AG04449 (cell line): ENCODE results near the gene CTPS2.

Experiments
- CTCF ChIA-PET: fragments of 350-600 bp; formaldehyde crosslinking; extraction: SDS; loops from one replicate; lab custom pipeline; 2021; ENCODE audit warnings: antibody characterized with exemption; lab: Yijun Ruan, JAX
- POLR2A ChIA-PET: fragments of 400-600, 350-600 bp; formaldehyde crosslinking; extraction: SDS; loops from one replicate; lab custom pipeline; 2020; ENCODE audit warnings: antibody characterized with exemption, inconsistent platforms; lab: Yijun Ruan, JAX
- DNase-seq: peaks from one replicate; pipeline ENCODE4 v3.0.0-alpha.2; 2010; ENCODE audit warnings: low read depth, low spot score
- H3K4me3 ChIP-seq: 2 replicates; pipeline ENCODE4 v1.5.1; 2011; ENCODE audit warnings: low read depth, mild to moderate bottlenecking, control low read depth, low read length
- TF ChIP-seq, protein P1 (sequence below): IDR thresholded peaks from one replicate; pipeline ENCODE4 v1.5.1; 2011; ENCODE audit warnings: mild to moderate bottlenecking, moderate library complexity, low read length, control low read depth, inconsistent platforms; ENCODE audit not compliant: insufficient read depth; ENCODE audit errors: missing control alignments

Gene CTPS2

GRCh38 chrX:16683007-16683664 lies 29.3 kb downstream of the CTPS2 start:
- CTCF ChIA-PET: interaction anchor here (0.6 kb wide), 1 partner anchor 245 kb away, joined by 3 read pairs; no protein-coding TSS in a partner anchor
- H3K4me3 ChIP-seq: no peak overlapping the region
- no peak for DNase-seq
- POLR2A ChIA-PET: no interaction called here
- TF ChIP-seq, protein P1, sequence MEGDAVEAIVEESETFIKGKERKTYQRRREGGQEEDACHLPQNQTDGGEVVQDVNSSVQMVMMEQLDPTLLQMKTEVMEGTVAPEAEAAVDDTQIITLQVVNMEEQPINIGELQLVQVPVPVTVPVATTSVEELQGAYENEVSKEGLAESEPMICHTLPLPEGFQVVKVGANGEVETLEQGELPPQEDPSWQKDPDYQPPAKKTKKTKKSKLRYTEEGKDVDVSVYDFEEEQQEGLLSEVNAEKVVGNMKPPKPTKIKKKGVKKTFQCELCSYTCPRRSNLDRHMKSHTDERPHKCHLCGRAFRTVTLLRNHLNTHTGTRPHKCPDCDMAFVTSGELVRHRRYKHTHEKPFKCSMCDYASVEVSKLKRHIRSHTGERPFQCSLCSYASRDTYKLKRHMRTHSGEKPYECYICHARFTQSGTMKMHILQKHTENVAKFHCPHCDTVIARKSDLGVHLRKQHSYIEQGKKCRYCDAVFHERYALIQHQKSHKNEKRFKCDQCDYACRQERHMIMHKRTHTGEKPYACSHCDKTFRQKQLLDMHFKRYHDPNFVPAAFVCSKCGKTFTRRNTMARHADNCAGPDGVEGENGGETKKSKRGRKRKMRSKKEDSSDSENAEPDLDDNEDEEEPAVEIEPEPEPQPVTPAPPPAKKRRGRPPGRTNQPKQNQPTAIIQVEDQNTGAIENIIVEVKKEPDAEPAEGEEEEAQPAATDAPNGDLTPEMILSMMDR: no peak

- POLR2A ChIA-PET: no interaction called here
- TF ChIP-seq, protein P1: no peak
- no peak for DNase-seq
- H3K4me3 ChIP-seq: no peak overlapping the region
- CTCF ChIA-PET: no interaction called here
Measured at GRCh38 chrX:16678689-16679088, 33.8 kb downstream of the CTPS2 start.

DNA sequence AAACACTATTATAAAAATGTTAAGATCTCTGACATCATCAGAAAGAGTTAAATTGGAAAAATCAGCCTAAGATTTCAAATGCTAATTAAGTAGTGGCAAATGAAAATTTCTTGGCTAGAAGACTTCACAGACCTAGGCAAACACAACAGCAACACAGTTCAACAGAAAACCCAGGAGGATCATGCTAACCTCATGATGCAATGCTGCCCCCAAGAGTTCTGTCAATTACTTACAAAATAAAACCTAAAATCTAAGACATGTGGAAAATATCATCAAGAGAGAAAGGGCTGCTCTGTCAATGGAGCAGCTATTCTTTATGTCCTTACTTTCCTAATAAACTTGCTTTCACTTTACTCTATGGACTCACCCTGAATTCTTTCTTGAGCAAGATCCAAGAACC lies 41.5 kb downstream of the CTPS2 start:
- TF ChIP-seq, protein P1: peak; percentile 12
- no peak for DNase-seq
- ChIA-PET POLR2A (no interaction called here), CTCF (interaction anchor here (0.9 to 4.2 kb wide), 6 partner anchors 10 to 822 kb away, joined by 3 to 25 read pairs (median 11); partner anchors contain the start of gene GRPR)
- no peak overlapping the region for H3K4me3 ChIP-seq

- DNase-seq: no peak
- TF ChIP-seq, protein P1: no peak
- ChIA-PET CTCF (interaction anchor here (1.2 kb wide), 1 partner anchor 229 kb away, joined by 4 read pairs; no protein-coding TSS in a partner anchor), POLR2A (no interaction called here)
- H3K4me3 ChIP-seq: no peak overlapping the region
Measured at GRCh38 chrX:16666541-16666940, 45.9 kb downstream of the CTPS2 start.

DNA sequence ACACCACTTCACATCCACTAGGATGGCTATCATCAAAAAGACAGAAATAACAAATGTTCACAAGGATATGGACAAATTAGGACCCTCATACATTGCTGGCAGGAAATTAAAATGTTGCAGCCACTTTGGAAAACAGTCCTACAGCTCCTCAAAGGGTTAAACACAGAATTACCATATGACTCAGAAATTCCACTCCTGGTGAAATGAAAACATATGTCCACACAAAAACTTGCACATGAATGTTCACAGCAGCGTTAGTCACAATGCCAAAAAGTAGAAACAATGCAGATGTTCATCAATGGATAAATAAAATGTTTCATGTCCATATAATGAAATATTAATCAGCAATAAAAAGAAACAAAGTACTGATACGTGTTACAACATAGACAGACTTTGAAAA lies 47.4 kb downstream of the CTPS2 start:
- no peak overlapping the region for H3K4me3 ChIP-seq
- POLR2A ChIA-PET: no interaction called here
- DNase-seq: no peak
- TF ChIP-seq, protein P1: no peak
- CTCF ChIA-PET: interaction anchor here (1.4 to 1.5 kb wide), 4 partner anchors 15 to 553 kb away, joined by 3 to 8 read pairs (median 6); partner anchors contain the start of gene S100G

DNA sequence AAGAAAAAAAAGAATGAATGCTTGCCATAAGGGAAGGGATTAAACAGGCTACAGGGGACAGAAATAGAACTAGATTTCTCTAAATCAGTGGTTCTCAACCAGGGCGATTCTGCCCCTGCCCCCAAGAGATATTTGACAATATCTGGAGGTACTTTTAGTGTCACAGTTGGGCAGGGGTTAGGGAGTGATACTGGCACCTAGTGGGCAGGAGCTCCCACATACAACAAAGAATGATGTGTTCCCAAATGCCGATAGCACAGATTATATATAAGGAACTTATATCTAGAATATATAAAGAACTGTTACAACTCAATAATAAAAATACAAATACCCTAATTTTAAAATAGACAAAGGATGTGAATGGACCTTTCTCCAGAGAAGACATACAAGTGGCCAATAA lies 47.8 kb downstream of the CTPS2 start:
- no peak overlapping the region for H3K4me3 ChIP-seq
- POLR2A ChIA-PET: no interaction called here
- CTCF ChIA-PET: interaction anchor here (0.7 to 2.6 kb wide), 8 partner anchors 14 to 552 kb away, joined by 3 to 21 read pairs (median 4); partner anchors contain the start of genes GRPR and S100G
- no peak for DNase-seq
- TF ChIP-seq, protein P1: no peak
